Measurements from ENCODE around the gene ZNF407.
A peak's percentile ranks its signal among the peaks of the same experiment; 100 is the strongest.

Gene ZNF407

GRCh38 chr18:75034937-75035336, 437.3 kb downstream of the ZNF407 start:
- peaks cover 0 to 15% of the 10 kb centered on the region in 2 donors for H3K4me1 ChIP-seq (ENCODE audit: control insufficient read depth in 1 of 2, insufficient read depth in 2 of 2, low read length in 2 of 2)
- no peak overlapping the region for H3K4me3 ChIP-seq (ENCODE audit: low read depth in 1 of 2, low read length in 2 of 2)
- H3K27ac ChIP-seq (ENCODE audit: low read length): no peak overlapping the region
- no peaks in the 10 kb centered on the region for H3K27me3 ChIP-seq (ENCODE audit: low read depth, low read length)
- H3K9me3 ChIP-seq (ENCODE audit: control insufficient read depth in 1 of 2, low read length in 2 of 2): no peaks in the 10 kb centered on the region
- H3K36me3 ChIP-seq (ENCODE audit: control insufficient read depth in 1 of 2, insufficient read depth in 2 of 2, low read length in 2 of 2): no peaks in the 10 kb centered on the region

GRCh38 chr18:75035928-75036327, 438.3 kb downstream of the ZNF407 start:
- no peak overlapping the region for H3K4me3 ChIP-seq (ENCODE audit: low read depth in 1 of 2, low read length in 2 of 2)
- no peaks in the 10 kb centered on the region for H3K9me3 ChIP-seq (ENCODE audit: control insufficient read depth in 1 of 2, low read length in 2 of 2)
- H3K27me3 ChIP-seq (ENCODE audit: low read depth, low read length): no peaks in the 10 kb centered on the region
- H3K36me3 ChIP-seq (ENCODE audit: control insufficient read depth in 1 of 2, insufficient read depth in 2 of 2, low read length in 2 of 2): no peaks in the 10 kb centered on the region
- H3K4me1 ChIP-seq (ENCODE audit: control insufficient read depth in 1 of 2, insufficient read depth in 2 of 2, low read length in 2 of 2): peaks cover 0 to 15% of the 10 kb centered on the region in 2 donors
- H3K27ac ChIP-seq (ENCODE audit: low read length): no peak overlapping the region

DNA sequence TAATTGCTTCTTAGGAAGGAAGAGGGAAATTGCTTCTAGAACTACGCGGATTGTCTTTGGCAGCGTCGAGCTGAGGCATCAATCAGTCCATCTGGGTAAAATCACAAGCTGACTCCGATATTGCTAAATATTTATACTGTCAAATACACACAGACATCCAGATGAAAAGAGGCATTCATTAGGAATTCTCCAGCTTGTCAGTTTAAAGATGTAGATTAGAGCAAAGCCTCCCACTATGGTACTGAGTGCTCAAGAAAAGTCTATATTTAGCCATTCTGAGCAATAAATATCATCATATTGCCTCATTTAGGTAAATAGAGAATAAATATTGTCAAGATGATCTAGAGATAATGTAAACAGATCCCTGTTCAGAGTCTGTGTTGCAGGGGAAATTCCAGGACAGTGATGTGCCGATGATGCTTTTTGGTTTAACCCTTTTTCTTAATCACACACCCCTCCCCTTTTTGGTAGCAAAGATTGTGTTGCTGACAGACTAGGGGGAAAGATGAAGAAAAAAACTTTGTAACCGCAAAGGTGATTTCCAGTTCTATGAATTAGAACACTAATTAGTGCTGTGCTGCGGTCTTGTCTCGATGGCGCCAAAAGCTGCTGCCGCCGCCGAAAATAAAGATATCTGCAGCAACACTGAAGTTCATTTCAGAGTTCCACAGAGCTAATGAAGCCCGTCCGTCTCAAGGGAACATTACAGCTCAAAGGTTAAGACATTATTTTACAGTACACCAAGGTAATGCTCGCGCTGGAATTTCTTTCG, 439.4 kb downstream of the ZNF407 start:
- peak overlapping the region in 1 of 2 donors; percentile 20 for H3K4me3 ChIP-seq (ENCODE audit: low read depth in 1 of 2, low read length in 2 of 2)
- H3K27ac ChIP-seq (ENCODE audit: low read length): no peak overlapping the region
- no peaks in the 10 kb centered on the region for H3K9me3 ChIP-seq (ENCODE audit: control insufficient read depth in 1 of 2, low read length in 2 of 2)
- H3K4me1 ChIP-seq (ENCODE audit: control insufficient read depth in 1 of 2, insufficient read depth in 2 of 2, low read length in 2 of 2): peaks cover 0 to 15% of the 10 kb centered on the region in 2 donors
- no peaks in the 10 kb centered on the region for H3K27me3 ChIP-seq (ENCODE audit: low read depth, low read length)
- no peaks in the 10 kb centered on the region for H3K36me3 ChIP-seq (ENCODE audit: control insufficient read depth in 1 of 2, insufficient read depth in 2 of 2, low read length in 2 of 2)

DNA sequence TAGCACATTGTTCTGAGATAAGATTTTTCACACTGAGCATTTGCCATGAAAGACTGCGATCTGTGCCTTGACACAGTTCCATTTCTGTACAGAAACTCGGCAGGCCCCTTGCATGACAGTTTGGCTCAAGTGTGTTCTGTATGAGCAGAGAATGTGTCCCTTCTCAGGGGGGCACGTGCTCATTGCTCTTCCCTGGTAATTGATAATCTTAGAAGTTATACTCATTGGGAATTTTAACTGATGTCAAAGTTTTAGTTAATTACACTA, 440.0 kb downstream of the ZNF407 start:
- H3K9me3 ChIP-seq (ENCODE audit: control insufficient read depth in 1 of 2, low read length in 2 of 2): no peaks in the 10 kb centered on the region
- H3K27ac ChIP-seq (ENCODE audit: low read length): no peak overlapping the region
- H3K4me3 ChIP-seq (ENCODE audit: low read depth in 1 of 2, low read length in 2 of 2): no peak overlapping the region
- H3K4me1 ChIP-seq (ENCODE audit: control insufficient read depth in 1 of 2, insufficient read depth in 2 of 2, low read length in 2 of 2): peaks cover 0 to 15% of the 10 kb centered on the region in 2 donors
- no peaks in the 10 kb centered on the region for H3K36me3 ChIP-seq (ENCODE audit: control insufficient read depth in 1 of 2, insufficient read depth in 2 of 2, low read length in 2 of 2)
- no peaks in the 10 kb centered on the region for H3K27me3 ChIP-seq (ENCODE audit: low read depth, low read length)

- Histone ChIP-seq H3K4me3 (ENCODE audit: low read depth in 1 of 2, low read length in 2 of 2) (no peak overlapping the region), H3K27me3 (ENCODE audit: low read depth, low read length) (no peaks in the 10 kb centered on the region), H3K9me3 (ENCODE audit: control insufficient read depth in 1 of 2, low read length in 2 of 2) (no peaks in the 10 kb centered on the region), H3K27ac (ENCODE audit: low read length) (no peak overlapping the region), H3K4me1 (ENCODE audit: control insufficient read depth in 1 of 2, insufficient read depth in 2 of 2, low read length in 2 of 2) (no peaks in the 10 kb centered on the region), H3K36me3 (ENCODE audit: control insufficient read depth in 1 of 2, insufficient read depth in 2 of 2, low read length in 2 of 2) (no peaks in the 10 kb centered on the region)
Measured at GRCh38 chr18:75041586-75041985, 443.9 kb downstream of the ZNF407 start.

DNA sequence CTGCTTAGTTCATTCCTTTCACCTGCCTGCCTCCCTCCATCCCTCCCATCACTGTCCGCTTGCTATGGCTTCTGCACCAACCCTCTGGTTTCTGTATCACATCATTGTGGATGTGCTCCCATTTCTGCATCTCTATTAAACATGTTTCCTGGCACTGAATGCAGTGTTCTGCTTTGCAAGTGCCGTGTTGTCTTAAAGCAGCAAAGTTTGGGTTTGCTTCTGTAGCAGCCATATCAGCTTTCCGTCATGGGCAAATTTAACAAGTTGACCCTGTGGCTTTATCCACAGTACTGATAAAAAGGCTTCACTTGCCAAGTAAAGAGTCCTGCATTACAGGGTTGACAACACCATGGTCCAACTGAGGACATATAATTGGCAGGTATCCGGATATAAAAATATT, 445.8 kb downstream of the ZNF407 start:
- no peaks in the 10 kb centered on the region for H3K4me1 ChIP-seq (ENCODE audit: control insufficient read depth in 1 of 2, insufficient read depth in 2 of 2, low read length in 2 of 2)
- H3K9me3 ChIP-seq (ENCODE audit: control insufficient read depth in 1 of 2, low read length in 2 of 2): no peaks in the 10 kb centered on the region
- no peak overlapping the region for H3K4me3 ChIP-seq (ENCODE audit: low read depth in 1 of 2, low read length in 2 of 2)
- H3K27ac ChIP-seq (ENCODE audit: low read length): no peak overlapping the region
- no peaks in the 10 kb centered on the region for H3K27me3 ChIP-seq (ENCODE audit: low read depth, low read length)
- no peaks in the 10 kb centered on the region for H3K36me3 ChIP-seq (ENCODE audit: control insufficient read depth in 1 of 2, insufficient read depth in 2 of 2, low read length in 2 of 2)

DNA sequence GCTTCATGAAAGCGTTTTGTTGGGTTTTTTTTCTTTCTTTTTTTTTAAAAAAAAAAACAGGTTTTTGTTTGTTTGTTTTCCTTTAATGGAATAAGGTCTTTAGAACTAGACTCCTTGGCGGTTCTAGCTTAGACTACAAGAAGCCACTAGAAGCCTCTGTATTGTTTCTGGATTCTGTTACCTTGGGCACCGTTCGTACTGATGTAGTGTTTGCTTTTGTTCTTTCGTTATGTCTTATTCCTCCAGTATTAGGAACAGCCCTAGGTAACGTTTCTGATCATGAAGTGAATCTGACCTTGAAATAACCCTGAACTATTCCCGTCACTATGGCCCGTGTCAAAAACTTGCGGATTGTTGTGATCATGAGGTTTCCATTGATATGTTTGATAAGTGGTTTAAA, 446.6 kb downstream of the ZNF407 start:
- H3K4me3 ChIP-seq (ENCODE audit: low read depth in 1 of 2, low read length in 2 of 2): no peak overlapping the region
- no peaks in the 10 kb centered on the region for H3K27me3 ChIP-seq (ENCODE audit: low read depth, low read length)
- no peak overlapping the region for H3K27ac ChIP-seq (ENCODE audit: low read length)
- no peaks in the 10 kb centered on the region for H3K4me1 ChIP-seq (ENCODE audit: control insufficient read depth in 1 of 2, insufficient read depth in 2 of 2, low read length in 2 of 2)
- H3K36me3 ChIP-seq (ENCODE audit: control insufficient read depth in 1 of 2, insufficient read depth in 2 of 2, low read length in 2 of 2): no peaks in the 10 kb centered on the region
- H3K9me3 ChIP-seq (ENCODE audit: control insufficient read depth in 1 of 2, low read length in 2 of 2): no peaks in the 10 kb centered on the region

GRCh38 chr18:75044791-75045190, 447.1 kb downstream of the ZNF407 start:
- Histone ChIP-seq H3K4me1 (ENCODE audit: control insufficient read depth in 1 of 2, insufficient read depth in 2 of 2, low read length in 2 of 2) (no peaks in the 10 kb centered on the region), H3K4me3 (ENCODE audit: low read depth in 1 of 2, low read length in 2 of 2) (no peak overlapping the region), H3K27me3 (ENCODE audit: low read depth, low read length) (no peaks in the 10 kb centered on the region), H3K27ac (ENCODE audit: low read length) (no peak overlapping the region), H3K36me3 (ENCODE audit: control insufficient read depth in 1 of 2, insufficient read depth in 2 of 2, low read length in 2 of 2) (no peaks in the 10 kb centered on the region), H3K9me3 (ENCODE audit: control insufficient read depth in 1 of 2, low read length in 2 of 2) (no peaks in the 10 kb centered on the region)

- Histone ChIP-seq H3K4me3 (ENCODE audit: low read depth in 1 of 2, low read length in 2 of 2) (no peak overlapping the region), H3K4me1 (ENCODE audit: control insufficient read depth in 1 of 2, insufficient read depth in 2 of 2, low read length in 2 of 2) (no peaks in the 10 kb centered on the region), H3K9me3 (ENCODE audit: control insufficient read depth in 1 of 2, low read length in 2 of 2) (no peaks in the 10 kb centered on the region), H3K27ac (ENCODE audit: low read length) (no peak overlapping the region), H3K36me3 (ENCODE audit: control insufficient read depth in 1 of 2, insufficient read depth in 2 of 2, low read length in 2 of 2) (no peaks in the 10 kb centered on the region), H3K27me3 (ENCODE audit: low read depth, low read length) (no peaks in the 10 kb centered on the region)
Measured at GRCh38 chr18:75045272-75045671, 447.6 kb downstream of the ZNF407 start.

GRCh38 chr18:75047240-75047961, 449.7 kb downstream of the ZNF407 start:
- Histone ChIP-seq H3K36me3 (ENCODE audit: control insufficient read depth in 1 of 2, insufficient read depth in 2 of 2, low read length in 2 of 2) (no peaks in the 10 kb centered on the region), H3K27ac (ENCODE audit: low read length) (no peak overlapping the region)

GRCh38 chr18:75048776-75049454, 451.2 kb downstream of the ZNF407 start:
- no peak overlapping the region for H3K4me3 ChIP-seq (ENCODE audit: low read depth in 1 of 2, low read length in 2 of 2)
- no peaks in the 10 kb centered on the region for H3K4me1 ChIP-seq (ENCODE audit: control insufficient read depth in 1 of 2, insufficient read depth in 2 of 2, low read length in 2 of 2)
- no peaks in the 10 kb centered on the region for H3K9me3 ChIP-seq (ENCODE audit: control insufficient read depth in 1 of 2, low read length in 2 of 2)
- no peak overlapping the region for H3K27ac ChIP-seq (ENCODE audit: low read length)
- H3K36me3 ChIP-seq (ENCODE audit: control insufficient read depth in 1 of 2, insufficient read depth in 2 of 2, low read length in 2 of 2): no peaks in the 10 kb centered on the region
- no peaks in the 10 kb centered on the region for H3K27me3 ChIP-seq (ENCODE audit: low read depth, low read length)

More at GRCh38 chr18:75047240-75047961, 449.7 kb downstream of the ZNF407 start:
- no peak overlapping the region for H3K4me3 ChIP-seq (ENCODE audit: low read depth in 1 of 2, low read length in 2 of 2)
- no peaks in the 10 kb centered on the region for H3K4me1 ChIP-seq (ENCODE audit: control insufficient read depth in 1 of 2, insufficient read depth in 2 of 2, low read length in 2 of 2)
- no peaks in the 10 kb centered on the region for H3K27me3 ChIP-seq (ENCODE audit: low read depth, low read length)
- no peaks in the 10 kb centered on the region for H3K9me3 ChIP-seq (ENCODE audit: control insufficient read depth in 1 of 2, low read length in 2 of 2)
